ENCODE measurements around the gene GP2.

Gene GP2

DNA sequence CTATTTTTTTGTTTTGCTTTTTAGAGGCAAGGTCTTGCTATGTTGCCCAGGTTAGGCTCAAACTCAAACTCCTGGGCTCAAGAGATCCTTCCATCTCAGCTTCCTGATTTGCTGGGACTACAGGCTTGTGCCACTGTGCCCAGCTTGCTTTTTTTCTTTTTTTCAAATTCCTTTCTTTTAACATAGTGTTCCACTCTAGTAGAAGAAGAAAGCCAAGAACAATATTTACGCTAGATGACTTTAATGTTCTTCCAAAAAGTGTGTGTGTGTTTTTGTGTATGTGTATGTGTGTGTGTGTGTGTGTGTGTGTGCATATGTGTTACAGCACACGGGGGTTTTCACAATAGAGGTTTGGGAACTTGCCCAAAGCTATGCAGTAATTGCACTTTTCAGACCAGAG lies 35.9 kb upstream of the GP2 start:
- H3K4me2 ChIP-seq (ENCODE audit: low read length) = no peak overlapping the region
- no peaks in the 10 kb centered on the region for H3K36me3 ChIP-seq (ENCODE audit: insufficient read depth, low read length)
- TF ChIP-seq, protein P1, sequence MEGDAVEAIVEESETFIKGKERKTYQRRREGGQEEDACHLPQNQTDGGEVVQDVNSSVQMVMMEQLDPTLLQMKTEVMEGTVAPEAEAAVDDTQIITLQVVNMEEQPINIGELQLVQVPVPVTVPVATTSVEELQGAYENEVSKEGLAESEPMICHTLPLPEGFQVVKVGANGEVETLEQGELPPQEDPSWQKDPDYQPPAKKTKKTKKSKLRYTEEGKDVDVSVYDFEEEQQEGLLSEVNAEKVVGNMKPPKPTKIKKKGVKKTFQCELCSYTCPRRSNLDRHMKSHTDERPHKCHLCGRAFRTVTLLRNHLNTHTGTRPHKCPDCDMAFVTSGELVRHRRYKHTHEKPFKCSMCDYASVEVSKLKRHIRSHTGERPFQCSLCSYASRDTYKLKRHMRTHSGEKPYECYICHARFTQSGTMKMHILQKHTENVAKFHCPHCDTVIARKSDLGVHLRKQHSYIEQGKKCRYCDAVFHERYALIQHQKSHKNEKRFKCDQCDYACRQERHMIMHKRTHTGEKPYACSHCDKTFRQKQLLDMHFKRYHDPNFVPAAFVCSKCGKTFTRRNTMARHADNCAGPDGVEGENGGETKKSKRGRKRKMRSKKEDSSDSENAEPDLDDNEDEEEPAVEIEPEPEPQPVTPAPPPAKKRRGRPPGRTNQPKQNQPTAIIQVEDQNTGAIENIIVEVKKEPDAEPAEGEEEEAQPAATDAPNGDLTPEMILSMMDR (IDR thresholded peaks at IDR 0.05; ENCODE audit: low read length) = no peak
- TF ChIP-seq EZH2 (IDR thresholded peaks at IDR 0.05; ENCODE audit: borderline replicate concordance, low read length) = no peak

GRCh38 chr16:20359997-20360396 lies 32.7 kb upstream of the GP2 start:
- Histone ChIP-seq H4K20me1 (ENCODE audit: insufficient read depth, low read length) (no peaks in the 10 kb centered on the region), H3F3A (ENCODE audit: insufficient read depth, low read length) (no peaks in the 10 kb centered on the region), H3K27ac (ENCODE audit: low read depth, low read length, poor library complexity, severe bottlenecking) (no peak overlapping the region), H3K79me2 (ENCODE audit: insufficient read depth, low read length) (no peaks in the 10 kb centered on the region), H2AFZ (ENCODE audit: low read length) (no peak overlapping the region), H3K27me3 (ENCODE audit: insufficient read depth, low read length) (no peaks in the 10 kb centered on the region), H3K9ac (ENCODE audit: low read length) (no peak overlapping the region), H3K4me2 (ENCODE audit: low read length) (no peak overlapping the region), H3K9me3 (ENCODE audit: low read length) (no peaks in the 10 kb centered on the region), H3K36me3 (ENCODE audit: insufficient read depth, low read length) (no peaks in the 10 kb centered on the region), H3K9me2 (ENCODE audit: low read depth, low read length) (no peaks in the 10 kb centered on the region), H3K4me1 (ENCODE audit: insufficient read depth, low read length, severe bottlenecking) (no peaks in the 10 kb centered on the region), H3K4me3 (ENCODE audit: low read depth, low read length, poor library complexity, severe bottlenecking) (no peak overlapping the region)
- TF ChIP-seq, protein P1 (IDR thresholded peaks at IDR 0.05; ENCODE audit: low read length) = peak; percentile 47
- TF ChIP-seq EZH2 (IDR thresholded peaks at IDR 0.05; ENCODE audit: borderline replicate concordance, low read length) = no peak

More for the DNA sequence above, 35.9 kb upstream of the GP2 start:
- Histone ChIP-seq H3K9me2 (ENCODE audit: low read depth, low read length) (no peaks in the 10 kb centered on the region), H3K27ac (ENCODE audit: low read depth, low read length, poor library complexity, severe bottlenecking) (no peak overlapping the region), H4K20me1 (ENCODE audit: insufficient read depth, low read length) (no peaks in the 10 kb centered on the region), H2AFZ (ENCODE audit: low read length) (no peak overlapping the region), H3K9ac (ENCODE audit: low read length) (no peak overlapping the region), H3K27me3 (ENCODE audit: insufficient read depth, low read length) (no peaks in the 10 kb centered on the region), H3K9me3 (ENCODE audit: low read length) (no peaks in the 10 kb centered on the region), H3K79me2 (ENCODE audit: insufficient read depth, low read length) (no peaks in the 10 kb centered on the region), H3F3A (ENCODE audit: insufficient read depth, low read length) (no peaks in the 10 kb centered on the region), H3K4me3 (ENCODE audit: low read depth, low read length, poor library complexity, severe bottlenecking) (no peak overlapping the region), H3K4me1 (ENCODE audit: insufficient read depth, low read length, severe bottlenecking) (no peaks in the 10 kb centered on the region)

DNA sequence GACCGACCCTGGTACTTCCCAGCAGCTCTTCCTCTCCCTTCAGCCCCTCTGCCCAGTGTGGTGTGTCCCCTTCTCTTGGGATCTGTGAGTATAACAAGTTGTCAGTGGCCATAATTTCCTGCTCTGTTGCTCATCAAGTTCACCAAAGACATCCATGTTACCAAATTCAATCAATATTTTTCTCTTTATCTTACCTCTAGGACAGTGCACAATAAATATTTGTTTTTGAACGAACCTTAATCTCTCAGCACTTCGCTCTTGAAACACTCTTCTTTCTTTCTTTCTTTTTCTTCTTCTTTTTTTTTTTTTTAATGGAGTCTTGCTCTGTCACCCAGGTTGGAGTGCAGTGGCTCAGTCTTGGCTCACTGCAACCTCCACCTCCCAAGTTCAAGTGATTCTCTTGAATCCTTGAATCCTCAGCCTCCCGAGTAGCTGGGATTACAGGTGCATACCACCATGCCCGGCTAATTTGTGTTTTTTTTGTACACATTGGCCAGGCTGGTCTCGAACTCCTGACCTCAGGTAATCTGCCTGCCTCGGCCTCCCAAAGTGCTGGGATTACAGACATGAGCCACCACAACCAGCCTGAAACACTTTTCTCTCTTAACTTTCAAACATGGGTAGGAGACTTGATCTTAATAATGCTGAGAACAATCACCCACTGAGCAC lies 27.9 kb upstream of the GP2 start:
- Histone ChIP-seq H3K79me2 (ENCODE audit: insufficient read depth, low read length) (no peaks in the 10 kb centered on the region), H2AFZ (ENCODE audit: low read length) (no peak overlapping the region), H4K20me1 (ENCODE audit: insufficient read depth, low read length) (no peaks in the 10 kb centered on the region), H3K9me2 (ENCODE audit: low read depth, low read length) (no peaks in the 10 kb centered on the region), H3K36me3 (ENCODE audit: insufficient read depth, low read length) (no peaks in the 10 kb centered on the region), H3K9ac (ENCODE audit: low read length) (no peak overlapping the region), H3K4me3 (ENCODE audit: low read depth, low read length, poor library complexity, severe bottlenecking) (no peak overlapping the region), H3K27ac (ENCODE audit: low read depth, low read length, poor library complexity, severe bottlenecking) (no peak overlapping the region), H3K4me2 (ENCODE audit: low read length) (no peak overlapping the region), H3K9me3 (ENCODE audit: low read length) (no peaks in the 10 kb centered on the region), H3K4me1 (ENCODE audit: insufficient read depth, low read length, severe bottlenecking) (no peaks in the 10 kb centered on the region), H3F3A (ENCODE audit: insufficient read depth, low read length) (no peaks in the 10 kb centered on the region), H3K27me3 (ENCODE audit: insufficient read depth, low read length) (no peaks in the 10 kb centered on the region)
- TF ChIP-seq EZH2 (IDR thresholded peaks at IDR 0.05; ENCODE audit: borderline replicate concordance, low read length) = no peak
- TF ChIP-seq, protein P1 (IDR thresholded peaks at IDR 0.05; ENCODE audit: low read length) = no peak

Measured in OCI-LY1 (cell line).